Measurements from ENCODE around the gene PXN.
"Not testable (repeated sequence)": the region's sequence is repeated elsewhere in the genome, so short reads cannot be mapped to it uniquely, and the experiment has no call there.

The PXN gene

GRCh38 chr12:120211243-120211903 is 54.2 kb downstream of the PXN start:
- H3K27ac ChIP-seq (ENCODE audit: low read depth, low read length): no peak overlapping the region
- no peaks in the 10 kb centered on the region for H3K4me1 ChIP-seq (ENCODE audit: control insufficient read depth in 5 of 5, insufficient read depth in 5 of 5, low read length in 5 of 5)
- H3K9ac ChIP-seq (ENCODE audit: low read length in 5 of 5): no peak overlapping the region
- peaks cover 0 to 78% (median 71%) of the 10 kb centered on the region in 5 donors for H3K36me3 ChIP-seq (ENCODE audit: control insufficient read depth in 5 of 5, insufficient read depth in 5 of 5, low read length in 5 of 5)
- H3K27me3 ChIP-seq (ENCODE audit: control insufficient read depth in 5 of 5, insufficient read depth in 4 of 5, low read length in 5 of 5): no peaks in the 10 kb centered on the region
- no peaks in the 10 kb centered on the region for H3K9me3 ChIP-seq (ENCODE audit: control insufficient read depth in 5 of 5, low read length in 5 of 5)
- no peak overlapping the region for H3K4me3 ChIP-seq (ENCODE audit: low read depth in 1 of 5, low read length in 5 of 5)

- Histone ChIP-seq H3K36me3 (ENCODE audit: control insufficient read depth in 5 of 5, insufficient read depth in 5 of 5, low read length in 5 of 5) (peaks cover 0 to 64% (median 58%) of the 10 kb centered on the region in 5 donors), H3K4me1 (ENCODE audit: control insufficient read depth in 5 of 5, insufficient read depth in 5 of 5, low read length in 5 of 5) (no peaks in the 10 kb centered on the region), H3K9ac (ENCODE audit: low read length in 5 of 5) (no peak overlapping the region), H3K9me3 (ENCODE audit: control insufficient read depth in 5 of 5, low read length in 5 of 5) (no peaks in the 10 kb centered on the region), H3K27me3 (ENCODE audit: control insufficient read depth in 5 of 5, insufficient read depth in 4 of 5, low read length in 5 of 5) (no peaks in the 10 kb centered on the region), H3K4me3 (ENCODE audit: low read depth in 1 of 5, low read length in 5 of 5) (no peak overlapping the region), H3K27ac (ENCODE audit: low read depth, low read length) (no peak overlapping the region)
Observed at GRCh38 chr12:120209851-120210250, 55.7 kb downstream of the PXN start.

DNA sequence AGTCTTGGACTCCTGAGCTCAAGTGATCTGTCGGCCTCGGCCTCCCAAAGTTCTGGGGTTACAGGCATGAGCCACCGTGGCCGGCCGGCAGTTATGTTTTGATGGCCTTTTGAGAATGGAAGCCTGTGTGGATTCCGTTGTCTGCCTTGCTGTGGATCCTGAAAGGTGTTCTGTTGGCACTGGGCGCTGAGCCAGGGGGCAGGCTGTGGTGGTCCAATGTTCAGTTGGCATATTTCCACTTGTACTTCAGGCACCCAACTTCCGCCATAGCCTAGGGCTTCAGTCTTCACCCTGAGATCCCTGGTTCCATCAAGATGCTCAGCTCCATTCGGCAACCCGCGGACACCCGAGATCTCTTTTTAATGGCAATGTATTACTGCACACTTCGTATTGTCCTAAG is 58.3 kb downstream of the PXN start:
- Histone ChIP-seq H3K27ac (ENCODE audit: low read depth, low read length) (no peak overlapping the region), H3K4me3 (ENCODE audit: low read depth in 1 of 5, low read length in 5 of 5) (no peak overlapping the region), H3K27me3 (ENCODE audit: control insufficient read depth in 5 of 5, insufficient read depth in 4 of 5, low read length in 5 of 5) (no peaks in the 10 kb centered on the region), H3K4me1 (ENCODE audit: control insufficient read depth in 5 of 5, insufficient read depth in 5 of 5, low read length in 5 of 5) (peaks cover 0 to under 1% (median 0%) of the 10 kb centered on the region in 5 donors), H3K9me3 (ENCODE audit: control insufficient read depth in 5 of 5, low read length in 5 of 5) (no peaks in the 10 kb centered on the region), H3K9ac (ENCODE audit: low read length in 5 of 5) (no peak overlapping the region), H3K36me3 (ENCODE audit: control insufficient read depth in 5 of 5, insufficient read depth in 5 of 5, low read length in 5 of 5) (peaks cover 0 to 38% (median 32%) of the 10 kb centered on the region in 5 donors)

GRCh38 chr12:120206781-120207180 is 58.7 kb downstream of the PXN start:
- not testable (repeated sequence) for H3K4me1 ChIP-seq (ENCODE audit: control insufficient read depth in 5 of 5, insufficient read depth in 5 of 5, low read length in 5 of 5); H3K27ac ChIP-seq (ENCODE audit: low read depth, low read length); H3K9ac ChIP-seq (ENCODE audit: low read length in 5 of 5); H3K9me3 ChIP-seq (ENCODE audit: control insufficient read depth in 5 of 5, low read length in 5 of 5); H3K4me3 ChIP-seq (ENCODE audit: low read depth in 1 of 5, low read length in 5 of 5); H3K27me3 ChIP-seq (ENCODE audit: control insufficient read depth in 5 of 5, insufficient read depth in 4 of 5, low read length in 5 of 5)
- H3K36me3 ChIP-seq (ENCODE audit: control insufficient read depth in 5 of 5, insufficient read depth in 5 of 5, low read length in 5 of 5): peaks cover 0 to 34% (median 28%) of the 10 kb centered on the region in 5 donors

GRCh38 chr12:120206228-120206627 is 59.3 kb downstream of the PXN start:
- Histone ChIP-seq H3K9me3 (ENCODE audit: control insufficient read depth in 5 of 5, low read length in 5 of 5) (no peaks in the 10 kb centered on the region), H3K4me3 (ENCODE audit: low read depth in 1 of 5, low read length in 5 of 5) (no peak overlapping the region), H3K27ac (ENCODE audit: low read depth, low read length) (no peak overlapping the region), H3K4me1 (ENCODE audit: control insufficient read depth in 5 of 5, insufficient read depth in 5 of 5, low read length in 5 of 5) (peaks cover 0 to 7% (median 4%) of the 10 kb centered on the region in 5 donors), H3K36me3 (ENCODE audit: control insufficient read depth in 5 of 5, insufficient read depth in 5 of 5, low read length in 5 of 5) (peaks cover 0 to 28% (median 22%) of the 10 kb centered on the region in 5 donors), H3K9ac (ENCODE audit: low read length in 5 of 5) (no peak overlapping the region), H3K27me3 (ENCODE audit: control insufficient read depth in 5 of 5, insufficient read depth in 4 of 5, low read length in 5 of 5) (no peaks in the 10 kb centered on the region)

- no peaks in the 10 kb centered on the region for H3K9me3 ChIP-seq (ENCODE audit: control insufficient read depth in 5 of 5, low read length in 5 of 5)
- H3K36me3 ChIP-seq (ENCODE audit: control insufficient read depth in 5 of 5, insufficient read depth in 5 of 5, low read length in 5 of 5): peaks cover 0 to 13% (median 9%) of the 10 kb centered on the region in 5 donors
- H3K4me1 ChIP-seq (ENCODE audit: control insufficient read depth in 5 of 5, insufficient read depth in 5 of 5, low read length in 5 of 5): peaks cover 6 to 22% (median 17%) of the 10 kb centered on the region in 5 donors
- no peak overlapping the region for H3K9ac ChIP-seq (ENCODE audit: low read length in 5 of 5)
- no peak overlapping the region for H3K27ac ChIP-seq (ENCODE audit: low read depth, low read length)
- H3K27me3 ChIP-seq (ENCODE audit: control insufficient read depth in 5 of 5, insufficient read depth in 4 of 5, low read length in 5 of 5): peaks cover 0 to 3% (median 0%) of the 10 kb centered on the region in 5 donors
- no peak overlapping the region for H3K4me3 ChIP-seq (ENCODE audit: low read depth in 1 of 5, low read length in 5 of 5)
Observed at GRCh38 chr12:120204171-120204570, 61.4 kb downstream of the PXN start.

GRCh38 chr12:120200364-120200800 is 65.1 kb downstream of the PXN start:
- Histone ChIP-seq H3K4me3 (ENCODE audit: low read depth in 1 of 5, low read length in 5 of 5) (peak overlapping the region; percentile 90 to 100 (median 98)), H3K4me1 (ENCODE audit: control insufficient read depth in 5 of 5, insufficient read depth in 5 of 5, low read length in 5 of 5) (peaks cover 15 to 59% (median 51%) of the 10 kb centered on the region in 5 donors), H3K36me3 (ENCODE audit: control insufficient read depth in 5 of 5, insufficient read depth in 5 of 5, low read length in 5 of 5) (peaks cover 3 to 36% (median 31%) of the 10 kb centered on the region in 5 donors), H3K27me3 (ENCODE audit: control insufficient read depth in 5 of 5, insufficient read depth in 4 of 5, low read length in 5 of 5) (peaks cover 0 to 3% (median 0%) of the 10 kb centered on the region in 5 donors), H3K27ac (ENCODE audit: low read depth, low read length) (peak overlapping the region; percentile 96), H3K9me3 (ENCODE audit: control insufficient read depth in 5 of 5, low read length in 5 of 5) (no peaks in the 10 kb centered on the region), H3K9ac (ENCODE audit: low read length in 5 of 5) (peak overlapping the region; percentile 95 to 98 (median 98))

DNA sequence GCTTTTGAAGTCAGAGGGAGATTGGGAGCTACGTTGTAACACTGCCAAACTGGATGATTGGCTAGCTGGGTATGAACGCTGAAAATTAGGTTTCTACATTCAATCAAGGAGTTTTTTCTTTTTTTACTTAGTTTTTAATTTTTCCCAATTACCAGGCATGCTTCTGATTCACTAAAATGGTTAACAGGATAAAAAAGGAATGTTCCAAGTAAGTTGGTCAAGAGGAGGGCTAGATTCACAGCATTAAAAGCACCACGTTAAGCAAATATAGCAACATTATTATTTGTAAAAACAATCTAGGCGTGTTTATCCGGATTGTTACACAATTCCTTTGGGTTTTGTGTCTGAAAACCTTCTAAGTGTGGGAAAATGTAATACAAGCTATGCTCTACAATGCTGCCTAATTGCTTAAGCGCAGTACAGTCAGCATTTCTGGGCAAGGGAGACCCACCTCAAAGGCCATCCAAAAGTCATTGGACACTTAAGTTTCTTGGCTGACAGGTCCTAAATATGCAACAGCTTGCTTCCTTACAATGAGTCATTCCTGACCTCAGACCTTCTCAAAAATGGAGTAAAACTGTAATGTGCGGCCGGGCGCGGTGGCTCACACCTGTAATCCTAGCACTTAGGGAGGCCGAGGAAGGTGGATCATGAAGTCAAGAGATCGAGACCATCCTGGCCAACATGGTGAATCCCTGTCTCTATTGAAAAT is 65.8 kb downstream of the PXN start:
- Histone ChIP-seq H3K27me3 (ENCODE audit: control insufficient read depth in 5 of 5, insufficient read depth in 4 of 5, low read length in 5 of 5) (peaks cover 0 to 3% (median 0%) of the 10 kb centered on the region in 5 donors), H3K36me3 (ENCODE audit: control insufficient read depth in 5 of 5, insufficient read depth in 5 of 5, low read length in 5 of 5) (peaks cover 3 to 36% (median 31%) of the 10 kb centered on the region in 5 donors), H3K27ac (ENCODE audit: low read depth, low read length) (peak overlapping the region; percentile 96), H3K9me3 (ENCODE audit: control insufficient read depth in 5 of 5, low read length in 5 of 5) (no peaks in the 10 kb centered on the region), H3K9ac (ENCODE audit: low read length in 5 of 5) (peak overlapping the region; percentile 95 to 98 (median 98)), H3K4me3 (ENCODE audit: low read depth in 1 of 5, low read length in 5 of 5) (peak overlapping the region; percentile 90 to 100 (median 98)), H3K4me1 (ENCODE audit: control insufficient read depth in 5 of 5, insufficient read depth in 5 of 5, low read length in 5 of 5) (peaks cover 16 to 65% (median 57%) of the 10 kb centered on the region in 5 donors)

DNA sequence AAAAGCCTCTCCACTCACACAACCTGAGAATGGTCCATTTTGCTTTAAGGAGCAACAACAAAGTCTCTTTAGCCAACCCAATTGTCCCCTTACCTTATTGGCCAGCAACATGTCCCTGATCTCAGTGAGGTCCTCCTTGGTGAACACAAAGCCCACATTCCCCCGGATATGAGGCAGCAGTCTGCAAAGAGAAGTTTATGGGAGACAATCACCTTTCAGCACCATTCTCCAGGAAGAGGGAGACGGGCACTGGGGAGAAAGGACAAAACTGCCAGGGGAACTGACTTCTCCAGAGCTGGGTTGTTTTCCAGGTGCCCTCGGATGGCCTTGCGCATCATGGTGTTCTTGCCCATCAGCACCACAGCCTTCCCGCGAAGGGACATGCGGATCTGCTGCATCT is 66.5 kb downstream of the PXN start:
- H3K9ac ChIP-seq (ENCODE audit: low read length in 5 of 5): peak overlapping the region; percentile 95 to 98 (median 98)
- peak overlapping the region; percentile 90 to 100 (median 98) for H3K4me3 ChIP-seq (ENCODE audit: low read depth in 1 of 5, low read length in 5 of 5)
- H3K27me3 ChIP-seq (ENCODE audit: control insufficient read depth in 5 of 5, insufficient read depth in 4 of 5, low read length in 5 of 5): peaks cover 0 to 3% (median 0%) of the 10 kb centered on the region in 5 donors
- no peaks in the 10 kb centered on the region for H3K9me3 ChIP-seq (ENCODE audit: control insufficient read depth in 5 of 5, low read length in 5 of 5)
- H3K36me3 ChIP-seq (ENCODE audit: control insufficient read depth in 5 of 5, insufficient read depth in 5 of 5, low read length in 5 of 5): peaks cover 3 to 36% (median 31%) of the 10 kb centered on the region in 5 donors
- H3K4me1 ChIP-seq (ENCODE audit: control insufficient read depth in 5 of 5, insufficient read depth in 5 of 5, low read length in 5 of 5): peaks cover 16 to 71% (median 59%) of the 10 kb centered on the region in 5 donors
- H3K27ac ChIP-seq (ENCODE audit: low read depth, low read length): peak overlapping the region; percentile 96

DNA sequence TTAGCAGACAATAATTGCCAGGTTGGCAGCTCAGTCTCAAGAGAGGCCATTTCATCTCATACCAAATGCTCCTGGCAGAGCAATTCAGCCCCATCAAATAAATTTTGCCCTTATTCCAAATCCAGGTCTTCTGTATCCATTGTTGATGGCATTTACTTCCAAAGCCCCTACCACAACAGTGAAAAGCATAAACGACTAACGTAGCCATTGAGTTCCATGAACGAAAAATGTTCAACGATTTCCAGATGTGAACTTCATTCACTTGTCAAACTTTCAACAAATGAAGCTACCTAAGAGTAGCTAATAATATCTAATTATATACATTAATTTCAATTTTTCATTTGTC is 68.0 kb downstream of the PXN start:
- Histone ChIP-seq H3K4me3 (ENCODE audit: low read depth in 1 of 5, low read length in 5 of 5) (no peak overlapping the region), H3K27ac (ENCODE audit: low read depth, low read length) (peak overlapping the region; percentile 98), H3K9ac (ENCODE audit: low read length in 5 of 5) (peak overlapping the region in 2 of 5 donors; percentile 28 to 52), H3K4me1 (ENCODE audit: control insufficient read depth in 5 of 5, insufficient read depth in 5 of 5, low read length in 5 of 5) (peaks cover 20 to 79% (median 69%) of the 10 kb centered on the region in 5 donors), H3K27me3 (ENCODE audit: control insufficient read depth in 5 of 5, insufficient read depth in 4 of 5, low read length in 5 of 5) (peaks cover 0 to 3% (median 0%) of the 10 kb centered on the region in 5 donors), H3K9me3 (ENCODE audit: control insufficient read depth in 5 of 5, low read length in 5 of 5) (no peaks in the 10 kb centered on the region), H3K36me3 (ENCODE audit: control insufficient read depth in 5 of 5, insufficient read depth in 5 of 5, low read length in 5 of 5) (peaks cover 3 to 36% (median 31%) of the 10 kb centered on the region in 5 donors)

Measured in subcutaneous abdominal adipose tissue (tissue), 5 donors.